HG03045 (cell line): Measurements from ENCODE around the gene CORO2A.
"Not testable (repeated sequence)": the region's sequence is repeated elsewhere in the genome, so short reads cannot be mapped to it uniquely, and the experiment has no call there.

ENCODE experiments used
- ATAC-seq: cut with Tn5 transposase; IDR thresholded peaks from one replicate; pipeline ENCODE4 v1.9.1; 2021; ENCODE audit warnings: mild to moderate bottlenecking, moderate library complexity; ENCODE audit not compliant: unreplicated experiment

Gene CORO2A

DNA sequence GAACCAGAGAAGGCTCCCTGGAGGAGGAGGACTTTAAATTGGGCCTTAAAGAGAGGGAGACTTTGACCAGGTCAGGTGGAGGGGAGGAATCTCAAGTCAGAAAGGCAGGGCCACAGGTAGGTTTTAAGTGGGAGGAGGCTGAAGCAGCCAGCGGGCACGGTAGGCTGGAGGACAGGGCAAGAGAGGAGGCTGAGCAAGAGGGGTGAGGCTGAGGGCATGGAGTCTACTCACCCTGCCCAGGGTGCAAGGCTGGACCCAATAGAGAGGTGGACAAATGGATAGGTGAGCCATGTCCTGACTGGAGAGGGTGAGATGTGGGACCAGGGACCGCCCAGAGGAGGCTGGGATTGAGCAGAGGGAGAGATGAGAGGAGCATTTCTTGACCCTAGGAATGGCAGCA, 47.8 kb downstream of the CORO2A start:
- ATAC-seq: no peak

DNA sequence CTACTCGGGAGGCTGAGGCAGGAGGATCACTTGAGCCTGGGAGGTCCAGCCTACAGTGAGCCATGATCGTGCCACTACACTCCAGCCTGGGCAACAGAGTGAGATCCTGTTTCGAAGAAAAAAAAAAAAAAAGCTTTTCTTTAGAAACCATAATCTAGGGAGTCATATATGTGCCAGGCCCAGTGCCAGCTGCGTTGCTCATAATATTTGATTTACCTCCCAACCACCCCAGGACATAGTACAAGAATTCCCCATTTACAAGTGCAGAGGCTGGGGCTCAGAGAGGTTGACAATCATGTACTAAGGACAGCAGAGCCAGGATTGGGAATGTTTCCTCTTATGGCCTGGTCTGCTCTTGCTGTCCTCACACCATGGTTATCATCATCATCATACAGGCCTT, 48.4 kb downstream of the CORO2A start:
- ATAC-seq: no peak

DNA sequence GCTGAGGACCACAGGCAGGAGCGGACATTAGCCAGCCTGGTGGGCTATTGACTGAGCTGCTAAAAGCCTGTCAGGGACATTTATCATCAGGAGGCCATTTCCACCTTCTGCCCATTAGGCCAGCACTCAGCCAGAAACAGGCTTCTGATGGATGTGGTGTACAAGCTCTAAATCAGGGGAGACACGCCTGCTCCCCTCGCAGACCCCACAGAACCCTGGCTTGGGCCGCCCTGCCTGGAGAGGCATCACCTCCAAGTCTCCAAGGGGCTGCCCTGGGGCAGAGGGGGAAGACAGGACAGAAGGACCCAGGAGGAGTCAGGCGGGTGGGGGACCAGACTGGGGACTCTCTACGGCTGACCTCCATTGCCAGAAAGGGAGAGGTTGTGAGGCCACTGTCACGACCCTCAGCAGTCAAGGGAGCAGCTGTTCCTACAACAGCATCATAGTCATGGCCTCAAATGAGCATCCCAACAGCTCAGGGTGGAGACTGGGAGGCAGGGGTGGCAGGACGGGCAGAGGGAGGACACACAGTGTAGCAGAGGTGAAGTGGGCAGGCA, 49.4 kb downstream of the CORO2A start:
- ATAC-seq: no peak

DNA sequence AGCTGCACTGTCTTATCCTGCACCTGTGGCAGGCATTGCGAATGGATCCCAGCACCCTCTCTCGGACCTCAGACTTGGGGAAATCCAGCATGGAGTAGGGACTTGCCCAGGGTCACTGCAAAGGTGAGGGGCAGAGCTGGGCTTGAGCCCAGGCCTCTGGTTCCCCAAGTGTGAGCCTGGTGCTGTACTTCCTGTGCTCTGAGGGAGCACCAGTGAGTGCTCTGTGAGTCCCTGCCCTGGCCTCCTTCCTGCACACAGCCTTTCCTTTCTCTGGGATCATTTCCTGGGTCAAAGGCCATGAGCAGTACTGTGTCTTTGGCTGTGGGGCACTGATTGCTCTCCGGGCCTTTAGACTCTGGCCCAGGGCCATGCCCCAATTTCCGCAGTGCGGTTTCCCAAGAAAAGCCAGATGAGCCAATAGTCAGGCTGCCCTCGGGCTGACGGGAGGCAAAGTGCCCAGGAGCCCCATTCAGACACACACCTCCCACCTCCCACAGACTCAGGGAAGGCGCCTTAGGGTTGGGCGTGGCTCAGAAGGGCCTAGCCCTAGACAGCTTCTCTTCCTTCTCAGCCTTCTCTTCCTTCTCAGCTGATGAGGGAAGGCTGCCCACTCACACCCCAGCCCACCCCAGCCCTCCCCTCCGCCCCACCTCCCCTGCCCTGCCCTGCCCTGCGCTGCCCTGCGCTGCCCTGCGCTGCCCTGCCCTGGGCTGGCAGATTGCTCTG, 50.1 kb downstream of the CORO2A start:
- ATAC-seq: no peak

DNA sequence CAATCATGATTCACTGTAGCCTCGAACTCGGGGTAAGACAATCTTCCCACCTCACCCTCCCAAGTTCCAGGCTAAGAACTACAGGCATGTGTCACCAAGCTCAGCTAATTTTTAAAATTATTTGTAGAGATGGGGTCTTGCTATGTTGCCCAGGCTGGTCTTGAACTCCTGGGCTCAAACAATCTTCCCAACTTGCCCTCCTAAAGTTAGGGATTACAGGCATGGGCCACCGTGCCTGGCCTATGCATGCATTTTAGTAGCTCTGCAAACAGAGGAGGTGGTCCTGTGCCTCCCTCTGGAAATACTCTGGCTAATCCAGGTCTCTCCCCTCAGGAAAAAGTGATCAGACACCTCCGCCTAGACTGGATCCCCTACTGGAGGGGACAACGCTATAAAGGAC, 51.9 kb downstream of the CORO2A start:
- ATAC-seq: no peak

DNA sequence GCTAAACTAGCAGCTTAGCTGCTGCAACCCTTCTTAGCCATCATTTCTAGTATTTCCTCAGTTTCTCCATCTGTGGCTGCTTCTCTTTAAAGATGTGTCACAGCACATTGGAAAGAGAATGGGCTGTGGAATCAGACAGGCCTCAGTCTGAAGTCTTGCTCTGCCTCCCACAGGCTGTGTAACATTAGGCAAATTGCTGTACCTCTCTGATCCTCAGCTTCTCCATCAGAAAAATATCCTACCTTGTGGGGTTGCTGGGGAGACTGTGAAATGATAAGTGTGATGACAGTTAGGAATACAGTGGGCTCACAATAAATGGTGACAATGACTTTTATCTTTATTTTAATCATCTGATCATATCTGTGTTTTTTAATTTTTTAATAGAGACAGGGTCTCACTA, 55.9 kb downstream of the CORO2A start:
- ATAC-seq: no peak

DNA sequence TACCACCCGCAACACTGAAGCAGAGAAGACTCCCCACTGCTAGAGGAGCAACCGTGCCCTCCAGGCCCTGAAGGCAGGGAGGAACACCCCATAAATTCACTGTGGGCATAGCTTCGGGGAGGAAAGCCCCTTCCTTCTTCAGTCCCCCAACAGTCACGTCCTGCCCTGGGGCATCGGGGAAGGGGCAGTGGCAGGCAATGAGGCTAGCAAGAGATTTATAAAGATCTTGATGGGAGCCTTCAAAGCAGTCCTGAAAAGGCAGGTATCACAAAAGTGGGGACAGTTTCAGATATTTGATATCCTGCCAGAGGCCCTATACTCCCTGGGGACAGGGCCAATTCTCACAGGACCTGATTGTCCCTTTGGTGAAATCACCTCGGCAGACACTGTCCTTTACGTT, 56.5 kb downstream of the CORO2A start:
- no peak for ATAC-seq

DNA sequence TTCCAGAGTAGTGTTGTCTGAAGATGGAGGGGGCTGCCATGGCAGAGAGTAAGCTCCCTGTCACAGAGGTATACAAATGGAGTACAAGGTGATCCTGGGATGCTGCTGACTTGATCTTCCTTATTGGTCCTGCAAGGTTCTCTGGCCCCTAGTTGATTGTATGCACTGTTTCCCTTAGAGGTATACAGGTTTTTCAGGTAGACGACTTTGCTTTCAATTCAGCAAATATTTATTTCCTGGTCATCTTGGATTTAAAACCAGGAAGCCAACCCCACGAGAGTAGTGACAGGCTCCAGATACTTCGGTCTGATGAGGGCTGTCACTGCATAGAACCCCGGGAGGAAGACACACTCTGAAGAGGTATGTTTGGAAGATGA, 56.9 kb downstream of the CORO2A start:
- no peak for ATAC-seq

DNA sequence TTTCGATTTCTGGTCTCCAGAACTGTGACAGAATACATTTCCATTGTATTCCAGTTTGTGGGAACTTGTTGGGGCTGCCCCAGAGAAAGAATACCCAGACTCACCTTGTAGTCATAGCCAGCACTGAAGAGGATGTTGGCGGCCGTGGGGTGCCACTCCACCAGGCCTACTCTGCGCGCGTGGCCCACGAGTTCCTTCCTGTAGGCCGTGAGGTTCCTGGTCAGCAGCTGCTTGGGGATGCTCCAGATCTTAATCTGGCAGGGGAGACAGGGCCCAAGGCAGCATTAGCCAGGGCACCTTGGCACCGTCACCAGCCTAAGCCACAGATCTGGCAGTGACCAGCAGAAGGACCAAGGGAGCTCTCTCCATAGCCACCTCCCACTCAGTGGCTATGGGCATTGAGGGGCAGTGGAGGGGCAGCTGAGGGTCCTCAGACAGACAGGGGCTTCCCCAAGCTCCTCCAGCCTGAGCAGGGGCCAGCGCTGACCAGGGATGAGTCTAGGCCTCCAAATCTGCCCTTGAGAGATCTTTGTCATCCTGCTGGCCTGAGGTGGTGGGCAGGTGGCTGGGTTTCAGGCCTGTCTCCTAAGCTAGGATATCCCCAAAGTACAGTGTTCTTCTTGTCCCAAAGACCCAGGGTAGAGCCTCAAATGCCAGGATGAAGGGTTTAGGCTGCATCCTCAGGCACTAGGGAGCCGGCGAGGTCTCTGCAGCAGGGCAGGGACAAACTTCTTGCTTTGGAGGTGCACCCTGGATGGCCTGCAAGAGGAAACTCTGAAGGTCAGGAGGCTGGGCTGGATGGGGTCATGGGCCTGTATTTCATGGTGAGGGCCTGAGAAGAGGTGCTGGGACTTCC, 57.5 kb downstream of the CORO2A start:
- no peak for ATAC-seq

DNA sequence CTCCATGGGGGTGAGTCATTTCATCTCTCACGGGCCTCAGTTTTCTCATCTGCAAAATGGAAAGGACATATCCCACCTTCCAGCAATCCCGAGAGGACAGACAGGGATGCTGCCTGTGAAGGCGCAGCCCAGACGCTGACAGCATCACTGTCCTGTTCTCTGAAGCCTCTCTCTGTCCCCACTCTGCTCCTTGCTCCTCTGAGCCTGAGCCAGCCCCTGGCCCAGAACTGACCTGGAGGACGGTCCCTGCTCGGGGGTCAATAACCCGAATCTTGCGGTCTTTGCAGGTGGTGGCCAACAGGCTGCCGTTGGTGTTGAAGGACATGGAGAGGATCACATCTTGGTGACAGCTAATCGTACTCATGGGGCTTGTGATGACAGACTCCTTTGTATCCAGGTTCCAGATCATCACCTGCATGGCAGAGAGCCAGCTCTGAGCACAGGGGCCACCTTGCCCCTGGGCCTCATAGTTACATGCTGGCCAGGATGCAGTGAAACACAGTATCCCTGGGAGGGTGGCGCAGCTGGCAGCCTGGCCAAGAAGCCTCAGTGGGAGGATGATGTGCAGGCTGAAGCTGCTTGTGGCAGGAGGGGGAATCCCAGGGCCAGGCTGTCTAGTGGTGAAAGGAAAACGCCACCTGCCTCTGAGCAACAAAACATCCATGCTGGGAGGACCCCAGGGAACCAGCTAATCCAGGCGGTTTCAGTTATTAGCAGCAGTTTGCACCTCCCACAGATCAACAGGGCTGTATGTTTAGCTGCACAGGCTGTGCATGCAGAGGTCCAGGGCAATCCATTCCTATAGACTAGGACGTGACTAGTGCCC, 59.4 kb downstream of the CORO2A start:
- ATAC-seq: no peak

DNA sequence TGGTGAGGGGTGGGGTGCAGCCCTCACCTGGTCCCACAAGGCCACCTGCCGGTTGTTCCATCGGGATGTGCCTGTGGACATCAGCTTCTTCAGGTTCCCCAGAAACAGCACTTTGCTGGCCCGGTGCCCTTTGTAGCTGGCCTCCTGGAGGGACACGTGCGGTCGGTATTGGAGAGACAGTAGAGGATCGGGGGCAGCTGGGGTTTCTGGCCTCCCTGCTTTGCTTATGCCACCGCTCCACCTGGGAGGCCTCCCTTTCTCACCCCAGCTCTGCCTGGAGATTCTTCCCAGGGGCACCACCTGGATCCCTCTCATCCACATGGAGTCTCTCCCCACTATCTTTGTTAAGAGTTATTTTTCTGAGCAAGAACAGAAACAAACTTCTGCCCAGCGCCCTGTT, 60.3 kb downstream of the CORO2A start:
- no peak for ATAC-seq

DNA sequence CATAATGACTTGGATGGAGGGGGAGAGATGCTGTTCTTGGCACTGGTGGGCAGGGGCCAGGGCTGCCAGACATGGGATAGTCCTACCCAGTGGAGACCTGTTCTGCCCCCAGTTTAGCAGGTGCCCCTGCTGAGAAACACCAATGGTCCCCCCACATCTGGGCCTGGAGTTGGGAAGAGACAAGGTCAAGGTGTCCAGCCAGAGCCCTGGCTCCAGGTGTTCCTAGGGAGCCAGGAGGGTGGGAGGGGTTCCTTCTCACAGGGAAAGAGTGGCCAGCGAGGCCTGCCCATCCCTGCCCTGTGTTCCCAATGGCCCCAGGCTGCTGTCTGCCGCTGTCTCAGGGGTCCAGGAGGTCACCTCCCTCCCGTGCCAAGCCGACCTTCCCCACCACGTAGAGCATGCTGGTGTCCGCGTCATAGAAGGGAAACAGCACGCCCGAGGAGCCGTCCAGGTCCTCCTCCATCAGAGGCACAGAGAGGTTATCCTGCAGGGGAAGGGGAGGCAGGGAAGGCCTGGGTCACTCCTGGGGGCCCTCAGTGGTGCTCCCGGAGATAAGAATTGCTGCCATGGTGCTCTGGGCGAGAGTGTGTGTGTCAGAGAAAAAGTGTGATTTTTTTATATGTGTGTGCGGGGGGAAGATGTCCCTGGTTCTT, 61.7 kb downstream of the CORO2A start:
- no peak for ATAC-seq

DNA sequence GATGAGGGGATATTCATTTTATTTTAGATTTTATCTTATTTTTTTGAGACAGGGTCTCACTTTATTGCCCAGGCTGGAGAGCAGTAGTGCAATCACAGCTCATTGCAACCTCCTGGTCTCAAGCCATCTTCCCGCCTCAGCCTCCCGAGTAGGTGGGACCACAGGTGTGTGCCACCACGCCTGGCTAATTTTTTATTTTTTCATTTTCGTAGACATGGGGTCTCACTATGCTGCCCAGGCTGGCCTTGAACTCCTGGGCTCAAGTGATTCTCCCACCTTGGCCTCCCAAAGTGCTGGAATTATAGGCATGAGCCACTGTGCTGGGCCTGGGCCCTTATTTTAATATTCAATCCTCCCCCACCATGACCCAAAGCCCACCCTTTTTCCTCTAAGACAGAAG, 62.4 kb downstream of the CORO2A start:
- ATAC-seq: not testable (repeated sequence)

DNA sequence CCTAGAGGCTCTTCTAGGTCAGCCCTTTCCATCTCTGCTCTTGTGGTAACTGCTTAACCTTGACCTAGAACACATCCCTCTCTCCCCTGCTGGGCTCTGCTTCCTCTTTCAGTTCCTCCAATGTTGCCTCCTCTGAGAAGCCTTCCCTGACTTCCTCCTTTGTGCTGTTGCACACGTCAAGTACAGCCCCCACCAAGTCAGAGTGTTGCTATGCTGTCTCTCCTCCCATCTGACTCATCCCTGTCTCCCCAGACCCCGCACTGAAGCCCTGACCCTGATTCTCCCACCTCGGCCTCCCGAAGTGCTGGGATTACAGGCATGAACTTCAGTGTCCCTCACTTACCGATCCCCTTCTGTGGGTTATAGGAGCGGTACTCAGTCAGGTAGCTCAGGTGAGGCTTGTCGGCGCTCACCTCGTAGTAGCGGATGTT, 63.0 kb downstream of the CORO2A start:
- ATAC-seq: no peak

DNA sequence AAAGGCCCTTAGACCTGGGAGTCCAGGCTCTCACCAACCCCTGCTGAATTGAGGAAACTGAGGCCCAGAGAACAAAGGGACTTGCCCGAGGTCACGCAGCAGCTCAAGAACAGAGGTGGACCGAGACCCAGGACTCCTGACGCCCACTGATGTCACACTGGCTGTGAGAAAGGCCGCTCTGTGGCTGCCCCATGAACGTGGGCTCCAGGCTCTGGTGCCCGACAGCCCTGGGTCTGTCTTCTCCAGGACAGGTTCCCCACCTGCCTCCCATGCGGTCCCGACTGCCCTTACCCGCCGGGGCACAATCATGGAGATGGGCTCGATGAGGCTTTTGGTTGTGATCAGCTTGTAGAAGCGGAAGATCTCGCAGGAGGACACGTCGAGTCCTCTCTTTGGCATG, 64.1 kb downstream of the CORO2A start:
- ATAC-seq: no peak

DNA sequence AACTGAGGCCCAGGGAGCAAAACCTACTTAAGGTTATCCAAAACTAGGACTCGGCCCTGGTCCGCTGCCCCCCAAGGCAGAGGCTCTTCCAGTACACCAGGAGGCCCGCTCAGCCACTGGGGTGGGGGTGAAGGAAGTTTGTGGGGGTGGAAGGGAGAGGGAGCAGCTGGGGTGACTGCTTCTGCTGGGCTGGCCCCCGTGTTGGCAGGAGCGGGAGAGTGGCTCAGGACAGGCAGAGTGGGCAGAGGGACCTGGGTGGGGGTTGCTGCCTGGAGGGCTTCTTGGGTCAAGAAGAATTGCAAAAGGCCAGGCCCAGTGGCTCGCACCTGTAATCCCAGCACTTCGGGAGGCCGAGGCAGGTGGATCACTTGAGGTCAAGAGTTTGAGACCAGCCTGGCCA, 65.2 kb downstream of the CORO2A start:
- no peak for ATAC-seq

DNA sequence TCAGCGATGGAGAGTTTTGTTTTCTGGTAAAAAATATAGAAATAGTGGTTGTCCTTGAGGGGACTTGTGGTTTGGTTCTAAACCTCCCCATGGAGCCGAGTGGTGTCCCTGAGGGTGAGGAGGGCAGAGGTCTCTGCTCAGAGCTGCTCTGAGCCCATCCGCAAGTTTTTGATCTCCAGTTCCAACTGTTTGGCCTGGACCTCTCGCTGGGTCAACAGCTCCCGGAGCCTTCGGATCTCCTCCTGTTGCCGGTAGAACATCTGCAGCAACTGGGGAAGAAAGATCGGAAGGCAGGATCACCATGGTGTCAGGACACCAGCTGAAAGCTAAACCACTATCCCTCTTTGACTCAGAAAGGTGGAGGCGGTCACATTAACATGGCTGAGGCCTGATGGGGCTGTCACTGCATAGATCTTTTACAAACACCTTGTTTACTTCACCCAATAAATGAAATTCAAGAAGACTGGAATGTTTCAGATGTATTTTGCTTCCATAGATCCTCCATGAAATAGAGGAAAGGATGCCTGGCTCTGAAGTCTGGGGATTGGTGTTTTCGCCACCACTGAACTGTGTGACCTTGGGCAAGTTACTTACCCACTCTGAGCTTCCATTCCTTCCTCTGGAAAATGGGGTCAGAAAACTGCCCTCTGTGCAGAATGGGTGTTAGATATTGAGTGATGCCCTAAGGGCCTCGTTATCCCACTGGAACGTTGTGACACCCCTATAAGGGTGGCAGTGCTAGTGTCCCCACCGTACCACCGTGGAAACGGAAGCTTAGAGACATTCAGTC, 67.6 kb downstream of the CORO2A start:
- no peak for ATAC-seq

DNA sequence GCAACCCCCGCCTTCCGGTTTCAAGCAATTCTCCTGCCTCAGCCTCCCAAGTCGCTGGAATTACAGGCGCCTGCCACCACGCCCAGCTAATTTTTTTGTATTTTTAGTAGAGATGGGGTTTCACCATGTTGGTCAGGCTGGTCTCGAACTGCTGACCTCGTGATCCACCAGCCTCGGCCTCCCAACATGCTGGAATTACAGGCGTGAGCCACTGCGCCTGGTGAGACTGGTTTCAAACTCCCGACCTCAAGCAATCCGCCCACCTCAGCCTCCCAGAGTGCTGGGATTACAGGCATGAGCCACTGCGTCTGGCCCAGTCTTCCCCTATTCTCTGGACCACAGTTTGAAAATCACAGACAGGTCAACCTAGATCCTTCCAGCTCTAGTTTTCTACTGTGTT, 68.3 kb downstream of the CORO2A start:
- not testable (repeated sequence) for ATAC-seq

DNA sequence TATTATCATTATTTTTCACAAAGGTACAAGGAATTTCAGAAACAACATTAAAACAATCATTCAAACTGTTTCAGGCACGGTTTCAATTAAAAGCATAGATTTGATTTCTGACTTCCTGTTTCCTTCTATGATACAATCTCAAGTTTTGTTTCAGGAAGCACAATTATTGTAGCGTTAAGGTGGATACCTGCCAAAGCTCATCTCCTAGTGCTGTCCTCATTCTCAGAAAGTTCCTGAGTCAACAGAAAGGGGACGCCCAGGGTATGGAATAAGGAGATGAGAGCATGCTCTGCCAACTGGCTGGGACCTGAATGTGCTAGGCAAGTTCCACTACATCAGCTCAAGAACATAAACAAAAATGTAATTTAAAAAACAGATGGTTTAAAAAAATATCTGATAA, 71.4 kb downstream of the CORO2A start:
- ATAC-seq: no peak

DNA sequence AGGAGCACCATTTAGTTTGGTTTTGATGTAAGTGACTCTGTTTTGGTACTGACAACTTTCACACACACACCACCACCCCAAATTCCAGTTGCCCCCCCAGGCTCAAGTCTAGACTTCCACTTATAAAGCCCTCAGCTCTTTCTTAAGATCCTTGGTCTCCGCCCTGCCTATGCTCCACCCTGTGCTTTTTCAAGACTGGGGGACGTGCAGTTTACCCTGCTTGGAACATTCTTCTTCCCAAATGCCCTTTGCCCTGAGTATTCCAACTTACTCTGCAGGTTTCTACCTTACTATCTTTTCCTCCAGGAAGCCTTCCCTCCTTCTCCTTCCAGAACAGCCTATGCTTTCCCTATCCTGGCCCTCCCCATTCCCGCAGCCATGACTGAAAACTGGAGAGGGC, 72.0 kb downstream of the CORO2A start:
- no peak for ATAC-seq
